ENCODE data around the gene SND1. TPM values are rescaled to one million over a fixed set of nuclear protein-coding genes. Genes with fewer than 3 reads are reported as not detected.
"Not testable (repeated sequence)": the region's sequence is repeated elsewhere in the genome, so short reads cannot be mapped to it uniquely, and the experiment has no call there.

Gene SND1
- total and polyA plus RNA-seq, 9 donors: 88.3 to 125 (median 97.7) TPM

DNA sequence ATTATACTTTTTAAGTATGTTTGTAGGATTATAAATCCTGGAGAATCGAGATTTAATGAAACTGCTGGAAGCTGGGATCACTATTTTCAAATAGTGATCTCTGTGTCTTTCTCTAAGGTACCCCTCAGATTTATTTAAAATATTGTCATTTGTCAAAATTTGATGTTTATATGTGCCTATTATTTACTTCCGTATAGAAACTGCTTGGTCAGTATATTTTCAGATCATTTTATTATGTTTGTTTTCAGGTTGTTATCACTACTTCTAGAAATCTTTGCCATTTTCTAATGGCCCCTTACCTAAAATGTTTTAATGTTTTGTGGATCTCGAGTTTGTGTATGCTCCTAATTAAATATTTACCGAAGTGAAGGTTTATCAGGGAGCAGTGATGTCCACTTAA lies 183.7 kb downstream of the SND1 start:
- H3K27ac ChIP-seq (ENCODE audit: low read length): no peak overlapping the region
- H3K27me3 ChIP-seq (ENCODE audit: control insufficient read depth, insufficient read depth, low read length): no peaks in the 10 kb centered on the region
- H3K36me3 ChIP-seq (ENCODE audit: control insufficient read depth, insufficient read depth, low read length): no peaks in the 10 kb centered on the region
- no peak for DNase-seq
- no peak overlapping the region for H3K4me3 ChIP-seq (ENCODE audit: low read length)
- no peaks in the 10 kb centered on the region for H3K4me1 ChIP-seq (ENCODE audit: control insufficient read depth, insufficient read depth, low read length)
- no CpG with 5 or more reads among the region's 4 CpGs for WGBS (ENCODE audit: insufficient coverage)
- peaks cover 5% of the 10 kb centered on the region for H3K9me3 ChIP-seq (replicated peaks; ENCODE audit: control insufficient read depth, low read depth, low read length)

DNA sequence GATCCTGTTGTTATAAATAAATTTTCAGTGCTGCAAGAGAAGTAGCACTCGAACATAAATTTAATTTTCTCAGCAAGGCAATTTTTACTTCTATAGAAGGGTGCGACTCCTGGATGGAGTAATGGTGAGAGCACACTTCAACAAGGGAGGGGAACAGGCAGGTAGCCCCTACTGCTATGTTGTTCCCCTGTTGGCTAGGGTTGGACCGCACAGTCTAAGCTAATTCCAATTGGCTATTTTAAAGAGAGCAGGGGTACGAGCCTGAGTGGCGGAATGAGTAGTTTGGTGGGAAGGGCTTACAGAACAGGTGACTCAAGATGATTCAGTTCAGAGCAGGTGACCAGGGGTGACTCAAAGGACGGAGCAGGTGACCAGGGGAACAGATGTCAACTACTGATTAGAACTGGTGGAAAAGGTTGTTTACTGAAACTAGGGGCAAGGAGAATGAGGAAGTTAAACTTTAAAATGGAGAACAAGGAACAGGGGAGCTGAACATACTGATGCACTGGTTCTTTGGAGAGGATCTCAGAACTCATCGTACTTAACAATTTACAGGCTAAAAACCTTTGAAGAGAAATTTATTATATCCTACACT lies 185.9 kb downstream of the SND1 start:
- not testable (repeated sequence) for H3K36me3 ChIP-seq (ENCODE audit: control insufficient read depth, insufficient read depth, low read length)
- WGBS (ENCODE audit: insufficient coverage): 77% methylated on average over 5 of the region's 7 CpGs

DNA sequence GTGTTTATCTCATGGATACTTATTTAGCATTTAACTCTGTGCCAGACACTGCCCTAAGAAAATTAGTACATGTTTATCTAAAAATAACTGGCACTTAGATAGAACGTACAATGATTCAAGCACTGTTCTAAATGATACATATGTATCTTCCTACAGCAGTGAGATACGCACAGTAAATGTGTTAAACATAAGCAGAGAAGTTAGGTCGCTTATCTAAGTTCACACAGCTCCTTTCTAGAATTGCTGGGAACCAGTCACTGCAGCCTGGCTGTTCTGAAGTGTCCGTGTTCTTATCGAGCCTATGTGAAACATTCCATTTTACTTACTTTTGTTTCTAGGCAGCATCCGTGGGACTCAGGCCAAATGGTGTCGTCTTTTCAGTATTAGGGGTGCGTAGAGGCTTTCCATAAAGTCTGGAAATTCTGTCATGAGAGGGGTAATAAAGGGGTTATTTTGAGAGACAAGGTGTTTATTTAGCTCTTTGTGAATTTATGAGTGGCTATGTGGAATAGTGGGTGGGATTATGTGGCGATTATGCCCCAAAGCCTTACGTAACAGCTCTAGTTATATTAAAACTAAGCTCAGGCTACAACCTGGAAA lies 186.9 kb downstream of the SND1 start:
- DNase-seq: peak; percentile 78
- H3K9me3 ChIP-seq (replicated peaks; ENCODE audit: control insufficient read depth, low read depth, low read length): peaks cover 5% of the 10 kb centered on the region
- no peak overlapping the region for H3K27ac ChIP-seq (ENCODE audit: low read length)
- no peak overlapping the region for H3K4me3 ChIP-seq (ENCODE audit: low read length)
- 36% methylated on average over 2 of the region's 10 CpGs for WGBS (ENCODE audit: insufficient coverage)
- no peaks in the 10 kb centered on the region for H3K4me1 ChIP-seq (ENCODE audit: control insufficient read depth, insufficient read depth, low read length)
- H3K36me3 ChIP-seq (ENCODE audit: control insufficient read depth, insufficient read depth, low read length): no peaks in the 10 kb centered on the region
- H3K27me3 ChIP-seq (ENCODE audit: control insufficient read depth, insufficient read depth, low read length): no peaks in the 10 kb centered on the region

More for the DNA sequence above, 185.9 kb downstream of the SND1 start:
- not testable (repeated sequence) for H3K27me3 ChIP-seq (ENCODE audit: control insufficient read depth, insufficient read depth, low read length); H3K4me1 ChIP-seq (ENCODE audit: control insufficient read depth, insufficient read depth, low read length); H3K9me3 ChIP-seq (replicated peaks; ENCODE audit: control insufficient read depth, low read depth, low read length); H3K27ac ChIP-seq (ENCODE audit: low read length); H3K4me3 ChIP-seq (ENCODE audit: low read length); DNase-seq

DNA sequence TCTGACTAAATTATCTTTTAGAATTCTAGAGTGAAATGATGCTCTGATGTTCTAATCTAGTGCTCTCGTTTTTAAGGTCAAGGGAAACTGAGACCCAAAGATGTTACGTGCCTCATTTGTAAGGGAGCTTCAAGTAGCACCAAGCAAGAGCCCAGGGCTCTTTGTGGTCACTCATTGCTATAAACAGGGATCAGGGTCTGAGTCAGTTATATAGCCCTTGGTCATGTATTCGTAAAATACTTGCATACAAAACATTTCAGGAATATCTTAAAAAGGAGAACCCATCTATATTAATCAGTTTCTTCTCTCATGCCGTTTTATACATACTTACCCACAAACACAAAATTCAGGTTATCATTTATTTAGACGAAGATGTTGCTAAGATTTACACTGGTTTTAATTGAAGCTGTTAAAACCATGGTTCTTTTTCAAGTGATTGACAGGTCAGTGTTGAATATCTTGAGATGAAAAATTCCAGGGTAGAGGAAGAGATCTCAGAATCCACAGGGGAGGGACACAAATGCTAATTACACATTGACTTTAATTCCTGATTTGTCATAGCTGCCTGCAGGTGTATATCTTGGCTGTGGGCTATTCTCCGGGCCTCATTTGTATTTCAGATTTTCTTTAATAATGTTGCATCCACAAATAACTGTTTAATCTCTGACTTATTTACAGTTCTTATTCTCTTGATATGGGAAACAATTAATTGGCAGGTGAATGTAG lies 188.4 kb downstream of the SND1 start:
- Histone ChIP-seq H3K36me3 (ENCODE audit: control insufficient read depth, insufficient read depth, low read length) (no peaks in the 10 kb centered on the region), H3K4me1 (ENCODE audit: control insufficient read depth, insufficient read depth, low read length) (peaks cover 4% of the 10 kb centered on the region), H3K9me3 (replicated peaks; ENCODE audit: control insufficient read depth, low read depth, low read length) (peaks cover 5% of the 10 kb centered on the region), H3K27me3 (ENCODE audit: control insufficient read depth, insufficient read depth, low read length) (no peaks in the 10 kb centered on the region), H3K4me3 (ENCODE audit: low read length) (no peak overlapping the region), H3K27ac (ENCODE audit: low read length) (no peak overlapping the region)
- WGBS (ENCODE audit: insufficient coverage): 83% methylated on average over 1 of the region's 6 CpGs
- no peak for DNase-seq

DNA sequence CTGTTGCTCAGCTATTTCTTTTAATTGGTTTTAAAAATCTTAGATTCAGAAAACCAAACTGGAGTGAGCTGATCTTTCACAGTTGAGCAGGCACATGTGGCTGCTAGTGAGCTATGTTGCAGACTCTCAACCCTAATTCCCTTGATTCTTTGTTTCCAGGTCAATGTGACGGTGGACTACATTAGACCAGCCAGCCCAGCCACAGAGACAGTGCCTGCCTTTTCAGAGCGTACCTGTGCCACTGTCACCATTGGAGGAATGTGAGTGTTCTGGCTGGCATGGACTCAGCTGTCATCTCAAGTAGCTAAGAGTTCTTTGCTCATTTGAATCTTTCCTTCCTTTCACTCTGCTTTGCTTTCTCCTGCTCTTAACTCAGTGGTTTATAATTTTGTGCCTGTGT lies 192.2 kb downstream of the SND1 start:
- no peaks in the 10 kb centered on the region for H3K9me3 ChIP-seq (replicated peaks; ENCODE audit: control insufficient read depth, low read depth, low read length)
- no peaks in the 10 kb centered on the region for H3K27me3 ChIP-seq (ENCODE audit: control insufficient read depth, insufficient read depth, low read length)
- no peak for DNase-seq
- 95% methylated on average over 2 of the region's 2 CpGs for WGBS (ENCODE audit: insufficient coverage)
- H3K4me1 ChIP-seq (ENCODE audit: control insufficient read depth, insufficient read depth, low read length): peaks cover 4% of the 10 kb centered on the region
- H3K27ac ChIP-seq (ENCODE audit: low read length): no peak overlapping the region
- H3K36me3 ChIP-seq (ENCODE audit: control insufficient read depth, insufficient read depth, low read length): no peaks in the 10 kb centered on the region
- no peak overlapping the region for H3K4me3 ChIP-seq (ENCODE audit: low read length)

DNA sequence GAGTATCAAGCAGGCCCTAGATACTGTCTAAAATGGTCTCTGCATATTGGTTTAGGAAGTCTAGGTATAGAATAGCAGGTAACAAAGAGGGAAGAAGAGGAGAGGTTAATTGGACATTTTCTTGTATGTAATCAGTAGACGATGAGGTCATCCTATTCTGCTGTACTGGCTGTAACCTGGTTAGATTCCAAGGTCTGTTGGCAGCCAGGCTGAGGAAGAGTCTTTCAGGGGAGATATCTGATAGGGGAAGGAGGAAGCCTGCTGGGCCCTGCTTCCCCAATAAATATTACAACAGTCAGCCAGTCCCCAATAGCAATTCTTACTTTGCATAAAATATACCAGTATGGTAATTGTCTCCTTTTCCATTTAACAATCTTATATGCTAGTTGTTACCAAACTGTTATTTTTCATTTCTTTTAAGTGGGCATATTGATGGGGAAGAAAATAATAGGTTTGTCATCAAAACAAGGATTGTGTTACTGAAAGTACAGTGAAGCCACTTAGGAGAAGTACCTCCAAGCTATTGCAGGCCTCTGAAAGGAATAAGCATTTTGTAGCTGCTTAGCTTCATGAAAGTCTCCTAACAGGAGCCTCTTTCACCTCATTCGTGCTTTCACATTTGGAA lies 192.8 kb downstream of the SND1 start:
- Histone ChIP-seq H3K4me3 (ENCODE audit: low read length) (no peak overlapping the region), H3K36me3 (ENCODE audit: control insufficient read depth, insufficient read depth, low read length) (no peaks in the 10 kb centered on the region), H3K9me3 (replicated peaks; ENCODE audit: control insufficient read depth, low read depth, low read length) (no peaks in the 10 kb centered on the region), H3K27me3 (ENCODE audit: control insufficient read depth, insufficient read depth, low read length) (no peaks in the 10 kb centered on the region), H3K27ac (ENCODE audit: low read length) (no peak overlapping the region), H3K4me1 (ENCODE audit: control insufficient read depth, insufficient read depth, low read length) (peaks cover 4% of the 10 kb centered on the region)
- peak; percentile 67 for DNase-seq
- no CpG with 5 or more reads among the region's 2 CpGs for WGBS (ENCODE audit: insufficient coverage)

DNA sequence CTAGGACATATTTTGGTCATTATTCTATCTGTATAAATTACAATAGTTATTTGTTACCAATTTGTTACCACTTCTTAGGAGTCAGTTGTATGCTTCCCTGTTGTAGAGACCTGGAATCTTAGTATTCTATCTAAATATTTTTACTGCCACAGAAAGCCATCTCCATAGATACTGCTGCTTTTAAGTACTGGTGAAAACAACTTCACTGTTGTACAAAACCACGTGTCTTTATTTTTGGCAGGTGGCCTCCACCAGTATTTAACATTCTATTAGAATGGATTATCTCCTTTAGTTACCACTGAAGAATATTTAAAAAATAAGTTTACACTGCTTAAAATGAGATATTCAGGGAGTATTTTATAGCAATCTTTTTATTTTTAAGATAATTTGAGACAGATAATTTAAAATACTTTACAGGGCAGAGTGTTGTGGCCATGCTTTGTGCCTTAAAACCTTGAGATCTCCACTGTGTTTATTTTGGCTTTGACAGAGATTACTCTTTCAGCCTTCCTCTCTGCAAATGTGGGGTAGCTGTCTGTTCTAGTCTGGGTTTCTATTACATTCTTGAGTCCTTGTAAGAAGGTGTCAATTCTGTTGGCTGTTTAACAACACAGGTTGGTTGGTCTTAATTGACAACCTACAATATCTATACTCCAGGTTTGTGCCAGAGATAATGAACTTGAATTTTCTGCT lies 193.7 kb downstream of the SND1 start:
- Histone ChIP-seq H3K27me3 (ENCODE audit: control insufficient read depth, insufficient read depth, low read length) (no peaks in the 10 kb centered on the region), H3K27ac (ENCODE audit: low read length) (no peak overlapping the region), H3K36me3 (ENCODE audit: control insufficient read depth, insufficient read depth, low read length) (peaks cover 4% of the 10 kb centered on the region), H3K9me3 (replicated peaks; ENCODE audit: control insufficient read depth, low read depth, low read length) (no peaks in the 10 kb centered on the region), H3K4me1 (ENCODE audit: control insufficient read depth, insufficient read depth, low read length) (peaks cover 4% of the 10 kb centered on the region), H3K4me3 (ENCODE audit: low read length) (no peak overlapping the region)
- WGBS (ENCODE audit: insufficient coverage): no CpG with 5 or more reads among the region's 1 CpG
- DNase-seq: no peak

DNA sequence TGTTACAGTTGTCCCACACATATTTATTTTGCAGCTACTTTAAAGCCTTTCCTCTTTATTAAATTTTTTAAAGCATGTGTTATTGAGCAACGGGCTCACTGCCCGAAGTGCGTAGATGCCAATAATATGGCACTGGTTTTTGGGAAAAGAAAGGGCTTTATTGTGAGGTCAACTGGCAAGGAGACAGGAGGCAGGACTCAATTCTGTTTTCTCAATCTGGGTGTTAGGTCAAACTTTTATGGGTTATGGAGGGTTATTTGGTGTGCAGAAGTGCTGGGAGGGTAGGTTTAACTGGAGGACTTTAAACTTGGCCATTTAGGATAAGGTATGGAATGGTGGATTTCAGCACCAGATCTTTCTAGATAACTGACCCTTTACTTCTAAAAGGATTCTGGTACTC lies 195.6 kb downstream of the SND1 start:
- H3K4me3 ChIP-seq (ENCODE audit: low read length): no peak overlapping the region
- DNase-seq: no peak
- H3K9me3 ChIP-seq (replicated peaks; ENCODE audit: control insufficient read depth, low read depth, low read length): no peaks in the 10 kb centered on the region
- H3K27ac ChIP-seq (ENCODE audit: low read length): no peak overlapping the region
- peaks cover 4% of the 10 kb centered on the region for H3K36me3 ChIP-seq (ENCODE audit: control insufficient read depth, insufficient read depth, low read length)
- peaks cover 4% of the 10 kb centered on the region for H3K4me1 ChIP-seq (ENCODE audit: control insufficient read depth, insufficient read depth, low read length)
- no peaks in the 10 kb centered on the region for H3K27me3 ChIP-seq (ENCODE audit: control insufficient read depth, insufficient read depth, low read length)
- WGBS (ENCODE audit: insufficient coverage): 100% methylated on average over 3 of the region's 3 CpGs

DNA sequence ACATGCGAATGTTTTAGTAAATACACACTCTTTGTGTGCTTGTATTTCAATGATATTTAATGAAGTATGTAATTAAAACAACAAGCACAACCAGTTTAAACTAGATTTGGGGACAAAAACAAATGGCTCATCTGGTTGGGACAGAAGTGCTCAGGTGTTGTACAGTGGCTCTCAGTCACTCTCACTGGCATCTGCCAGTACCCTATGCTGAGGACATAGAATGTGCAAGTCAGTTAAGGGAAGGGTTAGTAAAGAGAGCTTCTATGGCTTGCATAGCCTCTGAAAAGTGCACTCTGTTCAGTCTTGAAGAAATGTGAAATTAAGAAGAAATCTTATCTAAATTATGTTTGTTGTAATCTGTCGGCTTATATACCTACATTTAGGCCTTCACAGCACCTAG lies 196.2 kb downstream of the SND1 start:
- no CpG with 5 or more reads among the region's 2 CpGs for WGBS (ENCODE audit: insufficient coverage)
- peaks cover 4% of the 10 kb centered on the region for H3K4me1 ChIP-seq (ENCODE audit: control insufficient read depth, insufficient read depth, low read length)
- no peaks in the 10 kb centered on the region for H3K9me3 ChIP-seq (replicated peaks; ENCODE audit: control insufficient read depth, low read depth, low read length)
- H3K4me3 ChIP-seq (ENCODE audit: low read length): no peak overlapping the region
- no peaks in the 10 kb centered on the region for H3K27me3 ChIP-seq (ENCODE audit: control insufficient read depth, insufficient read depth, low read length)
- H3K36me3 ChIP-seq (ENCODE audit: control insufficient read depth, insufficient read depth, low read length): peaks cover 4% of the 10 kb centered on the region
- H3K27ac ChIP-seq (ENCODE audit: low read length): no peak overlapping the region
- no peak for DNase-seq

DNA sequence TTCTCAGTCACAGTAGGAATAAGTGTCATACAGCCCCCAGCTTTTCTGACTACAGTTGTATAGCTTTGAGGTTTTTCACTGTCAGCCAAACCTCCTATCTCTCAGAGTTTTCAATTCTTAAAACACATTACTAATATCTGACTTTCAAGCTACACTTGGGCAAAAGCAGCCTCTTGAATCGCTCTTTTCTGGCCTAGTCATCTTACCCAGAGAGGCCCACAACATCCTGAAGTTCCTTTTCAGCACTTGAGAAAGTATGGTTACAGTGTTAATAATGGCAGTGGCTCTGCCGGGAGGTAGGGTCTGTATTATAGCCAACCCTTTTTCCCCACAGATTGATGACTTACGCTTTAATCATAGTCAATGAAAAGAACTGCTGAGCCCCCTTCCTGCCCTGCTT lies 198.2 kb downstream of the SND1 start:
- no peak overlapping the region for H3K4me3 ChIP-seq (ENCODE audit: low read length)
- no peaks in the 10 kb centered on the region for H3K9me3 ChIP-seq (replicated peaks; ENCODE audit: control insufficient read depth, low read depth, low read length)
- DNase-seq: no peak
- no peak overlapping the region for H3K27ac ChIP-seq (ENCODE audit: low read length)
- WGBS (ENCODE audit: insufficient coverage): no CpG with 5 or more reads among the region's 3 CpGs
- no peaks in the 10 kb centered on the region for H3K27me3 ChIP-seq (ENCODE audit: control insufficient read depth, insufficient read depth, low read length)
- no peaks in the 10 kb centered on the region for H3K4me1 ChIP-seq (ENCODE audit: control insufficient read depth, insufficient read depth, low read length)
- peaks cover 4% of the 10 kb centered on the region for H3K36me3 ChIP-seq (ENCODE audit: control insufficient read depth, insufficient read depth, low read length)

Data from muscle of leg (tissue), 11 donors.